GM12875 (cell line): ENCODE data around the gene DDX3X.

Experiments
- H3K4me3 ChIP-seq: one replicate; pipeline ENCODE4 v1.5.1; 2011; ENCODE audit warnings: low read depth, low read length, control low read depth
- TF ChIP-seq, protein P1 (sequence below): IDR thresholded peaks from 2 replicates; pipeline ENCODE4 v1.5.1; 2011; ENCODE audit warnings: low read depth, mild to moderate bottlenecking, control low read depth, inconsistent platforms, low read length, moderate library complexity, borderline replicate concordance; ENCODE audit not compliant: insufficient read depth

Gene DDX3X

DNA sequence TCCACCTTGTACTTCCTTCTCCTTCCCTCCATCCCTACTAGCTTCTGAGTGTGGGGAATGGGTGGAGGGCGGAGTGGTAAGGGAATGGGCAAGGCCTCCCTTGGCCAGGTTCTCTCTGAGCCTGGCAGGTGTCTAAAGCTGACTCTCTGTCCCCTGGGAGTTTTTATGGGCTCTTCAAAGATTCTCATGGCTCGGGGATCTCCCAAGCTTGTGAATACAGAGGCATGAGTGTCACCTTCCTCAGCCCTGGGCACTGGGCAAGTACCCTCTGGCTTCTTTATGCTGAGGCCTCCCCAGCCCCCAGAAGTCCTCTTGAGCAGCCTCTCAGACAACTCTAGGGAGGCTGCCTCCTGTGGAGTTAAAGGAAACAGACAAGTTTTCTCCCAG is 32.5 kb upstream of the DDX3X start:
- no peak overlapping the region for H3K4me3 ChIP-seq
- TF ChIP-seq, protein P1, sequence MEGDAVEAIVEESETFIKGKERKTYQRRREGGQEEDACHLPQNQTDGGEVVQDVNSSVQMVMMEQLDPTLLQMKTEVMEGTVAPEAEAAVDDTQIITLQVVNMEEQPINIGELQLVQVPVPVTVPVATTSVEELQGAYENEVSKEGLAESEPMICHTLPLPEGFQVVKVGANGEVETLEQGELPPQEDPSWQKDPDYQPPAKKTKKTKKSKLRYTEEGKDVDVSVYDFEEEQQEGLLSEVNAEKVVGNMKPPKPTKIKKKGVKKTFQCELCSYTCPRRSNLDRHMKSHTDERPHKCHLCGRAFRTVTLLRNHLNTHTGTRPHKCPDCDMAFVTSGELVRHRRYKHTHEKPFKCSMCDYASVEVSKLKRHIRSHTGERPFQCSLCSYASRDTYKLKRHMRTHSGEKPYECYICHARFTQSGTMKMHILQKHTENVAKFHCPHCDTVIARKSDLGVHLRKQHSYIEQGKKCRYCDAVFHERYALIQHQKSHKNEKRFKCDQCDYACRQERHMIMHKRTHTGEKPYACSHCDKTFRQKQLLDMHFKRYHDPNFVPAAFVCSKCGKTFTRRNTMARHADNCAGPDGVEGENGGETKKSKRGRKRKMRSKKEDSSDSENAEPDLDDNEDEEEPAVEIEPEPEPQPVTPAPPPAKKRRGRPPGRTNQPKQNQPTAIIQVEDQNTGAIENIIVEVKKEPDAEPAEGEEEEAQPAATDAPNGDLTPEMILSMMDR, result no peak

DNA sequence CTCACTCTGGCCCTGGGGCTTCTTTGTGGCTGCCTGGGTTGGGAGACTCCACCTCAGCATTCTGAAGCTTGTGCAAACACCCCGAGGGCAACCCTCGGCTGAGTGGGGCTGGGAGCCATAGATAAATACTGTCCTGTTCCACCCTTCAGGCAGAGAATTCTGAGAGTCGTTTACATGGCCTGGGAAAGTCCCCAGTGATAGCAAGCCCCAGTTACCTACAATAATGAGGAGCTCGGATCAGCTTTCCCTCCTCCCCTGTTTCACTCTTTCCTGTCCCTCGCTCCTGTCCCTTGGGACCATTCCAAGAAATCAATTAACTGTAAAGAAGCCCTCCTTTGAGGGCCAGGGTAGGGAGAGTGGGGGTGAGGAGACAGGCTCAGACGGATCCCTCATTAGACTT is 31.6 kb upstream of the DDX3X start:
- H3K4me3 ChIP-seq, result no peak overlapping the region
- TF ChIP-seq, protein P1, result no peak

DNA sequence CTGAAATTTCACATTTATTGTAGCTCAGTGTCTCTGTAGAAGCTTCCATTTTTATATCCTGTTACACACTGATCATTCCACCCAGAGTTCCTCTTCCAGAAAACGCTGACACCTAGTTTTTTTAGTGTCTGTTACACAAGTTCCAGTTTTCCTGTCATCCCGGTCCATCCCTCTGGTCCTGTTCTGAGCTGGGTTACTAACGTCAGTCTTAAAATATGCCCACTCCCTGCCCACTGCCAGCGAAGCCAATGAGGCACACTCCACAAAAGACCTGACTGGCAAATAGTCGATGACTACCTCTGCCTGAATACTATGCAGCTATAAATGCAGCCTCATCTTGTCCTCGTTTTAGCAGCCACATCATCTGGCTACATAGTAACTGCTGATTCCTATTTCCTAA is 30.9 kb upstream of the DDX3X start:
- no peak overlapping the region for H3K4me3 ChIP-seq
- TF ChIP-seq, protein P1, result no peak

DNA sequence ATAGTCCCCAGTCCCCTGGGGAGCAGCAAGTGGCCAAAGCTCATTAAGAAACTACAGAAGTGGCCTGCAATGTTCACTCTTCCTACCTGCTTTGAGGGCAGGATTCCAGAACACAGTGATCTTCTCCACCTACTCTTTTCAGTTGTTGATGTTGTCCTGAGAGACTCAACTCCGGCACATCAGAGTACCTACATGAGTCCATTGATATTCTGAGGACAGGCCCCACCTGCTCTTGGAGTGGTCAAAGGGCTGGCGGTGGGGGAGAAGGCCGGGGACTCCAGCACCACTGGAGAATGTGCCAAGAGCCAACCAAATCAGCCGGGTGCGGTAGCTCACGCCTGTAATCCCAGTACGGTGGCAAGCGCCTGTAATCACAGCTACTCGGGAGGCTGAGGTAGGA is 29.8 kb upstream of the DDX3X start:
- TF ChIP-seq, protein P1, result no peak
- H3K4me3 ChIP-seq, result no peak overlapping the region

DNA sequence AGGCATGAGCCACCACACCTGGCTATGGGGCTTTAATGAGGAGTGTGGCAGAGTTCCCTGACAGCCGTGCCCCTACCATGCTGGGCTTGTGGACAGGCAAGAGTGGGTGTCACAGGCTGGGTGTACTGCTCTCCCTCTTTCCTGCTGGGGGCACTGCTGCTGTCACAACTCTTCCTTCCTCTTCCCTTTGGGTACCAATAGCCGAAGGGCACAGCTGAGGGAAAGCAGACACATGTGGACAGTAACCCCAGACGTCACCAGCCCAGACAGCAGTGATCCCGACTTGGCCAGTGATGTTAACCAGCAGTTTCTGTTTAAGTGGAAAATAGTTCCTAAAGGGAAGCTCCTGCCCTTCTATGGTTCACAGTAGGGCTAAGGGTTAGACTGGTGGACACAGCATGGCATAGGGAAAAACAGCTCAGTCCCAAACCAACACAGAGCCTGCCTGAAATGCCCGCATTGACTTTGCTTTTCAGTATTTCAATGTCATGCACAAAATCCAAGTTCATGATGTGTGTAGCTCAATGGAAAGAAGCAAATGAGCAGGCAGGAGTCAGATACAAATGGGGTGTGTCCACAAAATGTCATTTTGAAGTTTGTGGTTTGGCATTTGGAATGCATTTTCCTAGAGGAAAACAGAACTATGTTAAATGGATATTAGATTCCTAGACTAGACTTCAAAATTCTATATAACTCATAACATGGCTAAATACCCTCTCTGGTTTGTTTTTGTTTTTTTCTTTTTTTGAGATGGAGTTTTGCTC is 24.9 kb upstream of the DDX3X start:
- no peak overlapping the region for H3K4me3 ChIP-seq
- TF ChIP-seq, protein P1, result no peak

DNA sequence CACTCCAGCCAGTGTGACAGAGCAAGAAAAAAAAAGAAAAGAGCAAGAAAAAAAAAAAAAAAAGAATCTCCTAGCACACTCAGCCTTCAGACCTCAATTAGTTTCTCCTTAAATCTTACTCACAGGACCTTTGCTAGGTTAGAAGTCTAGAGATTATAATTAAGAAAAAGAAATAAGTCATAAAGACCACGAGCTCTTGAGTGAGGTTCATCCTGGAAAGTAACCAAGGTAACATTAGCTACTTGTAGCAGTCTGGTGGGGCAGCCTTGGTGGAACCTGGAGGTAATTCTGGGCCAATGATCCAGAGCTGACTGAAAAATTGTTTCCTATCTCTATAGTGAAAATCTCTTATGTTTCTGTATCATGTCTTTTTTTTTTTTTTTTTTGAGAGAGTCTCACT is 21.2 kb upstream of the DDX3X start:
- TF ChIP-seq, protein P1, result no peak
- H3K4me3 ChIP-seq, result no peak overlapping the region

DNA sequence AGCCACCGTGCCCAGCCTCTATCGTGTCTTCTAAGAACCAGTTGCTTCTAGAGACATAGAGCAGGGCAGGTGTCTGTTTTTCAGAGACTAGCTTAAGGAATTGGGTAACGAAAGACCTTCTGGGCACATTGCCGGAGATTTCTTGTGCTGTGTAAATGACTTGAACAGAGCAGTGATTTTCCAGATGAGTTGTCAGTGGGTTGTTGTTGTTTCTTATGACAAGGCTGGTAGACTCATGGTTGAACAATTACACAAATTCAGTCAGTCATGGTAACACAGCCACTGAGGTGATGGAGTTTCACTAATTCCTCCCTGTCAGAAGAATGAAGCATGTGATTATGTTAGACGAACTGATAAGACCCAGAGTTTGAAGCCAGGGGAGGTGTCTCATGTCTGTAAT is 20.5 kb upstream of the DDX3X start:
- H3K4me3 ChIP-seq, result no peak overlapping the region
- TF ChIP-seq, protein P1, result no peak
